HG03139 (cell line): ENCODE data around the gene PTCH2.
"Not testable (repeated sequence)": the region's sequence is repeated elsewhere in the genome, so short reads cannot be mapped to it uniquely, and the experiment has no call there.

Source experiments
- ATAC-seq: cut with Tn5 transposase; IDR thresholded peaks from one replicate; pipeline ENCODE4 v1.9.1; 2021; ENCODE audit not compliant: unreplicated experiment

The PTCH2 gene

DNA sequence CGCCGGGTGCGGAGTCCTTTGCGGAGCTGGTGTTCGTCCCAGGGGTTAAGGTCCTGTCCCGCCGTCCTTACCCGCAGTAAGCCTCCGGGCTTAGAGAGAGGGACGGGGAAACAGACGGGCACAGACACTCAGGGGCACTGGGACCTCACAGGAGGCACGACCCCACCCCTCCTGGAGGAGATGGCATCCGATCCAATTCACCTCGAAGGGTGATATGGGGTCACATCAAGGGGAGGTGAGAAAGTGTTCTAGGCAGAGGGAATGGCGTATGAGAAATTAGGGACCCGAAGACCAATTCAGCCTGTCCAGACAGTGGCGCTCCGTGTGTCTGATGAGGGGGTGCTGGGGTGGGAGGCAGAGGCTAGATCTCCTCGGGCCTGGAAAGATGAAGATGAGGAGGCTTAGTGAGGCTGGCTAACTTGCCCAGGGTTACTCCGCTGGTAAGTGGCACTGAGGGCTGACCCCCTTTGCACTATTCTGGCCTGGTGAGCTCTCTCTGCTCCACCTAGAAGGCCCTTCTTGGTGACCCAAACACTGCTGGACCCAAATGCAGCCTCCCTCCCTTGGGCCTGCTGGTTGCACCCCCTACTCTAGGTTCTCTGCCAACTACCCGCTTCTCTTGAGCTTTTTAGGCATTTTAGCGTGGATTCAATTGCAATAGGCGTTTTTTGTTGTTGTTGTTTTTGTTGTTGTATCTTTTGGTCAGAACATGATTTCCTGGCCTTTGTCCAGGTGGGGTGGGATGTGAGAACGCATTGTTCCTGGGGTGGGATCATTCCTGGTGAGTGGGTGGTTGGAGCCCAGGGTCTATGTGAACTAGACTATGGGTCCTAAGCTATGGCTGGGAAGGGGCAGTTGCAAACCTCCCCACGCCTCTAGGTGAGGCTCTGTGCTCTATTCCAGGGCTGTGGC, 22.5 kb downstream of the PTCH2 start:
- peak; percentile 1 for ATAC-seq

DNA sequence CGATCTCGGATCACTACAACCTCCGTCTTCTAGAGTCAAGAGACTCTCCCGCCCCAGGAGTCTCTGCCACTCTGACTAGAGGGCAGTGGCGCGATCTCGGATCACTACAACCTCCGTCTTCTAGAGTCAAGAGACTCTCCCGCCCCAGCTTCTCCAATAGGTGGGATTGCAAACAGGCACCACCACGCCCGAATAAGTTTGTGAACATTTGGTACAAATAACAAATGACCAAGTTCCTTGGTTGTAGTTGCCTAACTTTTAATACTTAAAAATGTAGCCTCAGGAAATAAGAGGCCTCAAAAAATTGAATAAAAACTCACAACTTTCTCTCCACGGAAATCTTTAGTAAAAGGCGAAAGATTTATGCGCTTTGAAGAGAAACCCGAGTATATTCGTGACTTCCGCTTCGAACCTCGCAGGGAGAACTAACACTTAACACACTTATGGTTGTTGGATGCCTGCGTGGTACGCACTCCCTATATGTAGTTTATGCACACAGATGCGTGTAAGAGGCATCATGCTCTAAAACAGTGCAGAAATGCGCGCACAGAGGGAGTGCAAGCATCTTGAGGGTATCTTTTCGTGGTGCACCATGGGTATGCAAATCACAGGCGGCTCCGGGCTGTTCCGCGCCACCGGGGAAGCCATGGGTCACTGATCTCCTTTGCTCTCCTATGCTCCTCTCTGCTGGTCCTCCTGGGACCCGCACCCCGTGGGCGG, 23.3 kb downstream of the PTCH2 start:
- peak; percentile 84 for ATAC-seq

DNA sequence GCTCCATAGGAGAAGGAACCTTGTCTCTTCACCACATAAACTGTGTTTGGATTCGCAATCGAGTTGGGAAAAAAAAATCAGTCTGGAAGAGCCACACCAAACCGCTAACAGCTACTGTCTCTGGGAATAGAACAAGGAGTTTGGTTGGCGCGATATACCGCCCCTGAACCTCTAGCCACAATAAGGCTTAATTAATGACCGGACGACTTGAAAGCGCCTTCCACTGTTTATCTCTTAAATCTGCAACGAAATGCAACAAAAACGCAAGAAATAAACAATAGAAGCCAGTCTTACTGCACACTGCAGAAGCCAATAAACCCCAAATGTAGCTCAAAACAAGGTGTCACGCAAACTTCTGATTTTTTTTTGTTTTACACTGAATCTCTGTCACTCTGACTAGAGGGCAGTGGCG, 23.9 kb downstream of the PTCH2 start:
- ATAC-seq, result no peak

DNA sequence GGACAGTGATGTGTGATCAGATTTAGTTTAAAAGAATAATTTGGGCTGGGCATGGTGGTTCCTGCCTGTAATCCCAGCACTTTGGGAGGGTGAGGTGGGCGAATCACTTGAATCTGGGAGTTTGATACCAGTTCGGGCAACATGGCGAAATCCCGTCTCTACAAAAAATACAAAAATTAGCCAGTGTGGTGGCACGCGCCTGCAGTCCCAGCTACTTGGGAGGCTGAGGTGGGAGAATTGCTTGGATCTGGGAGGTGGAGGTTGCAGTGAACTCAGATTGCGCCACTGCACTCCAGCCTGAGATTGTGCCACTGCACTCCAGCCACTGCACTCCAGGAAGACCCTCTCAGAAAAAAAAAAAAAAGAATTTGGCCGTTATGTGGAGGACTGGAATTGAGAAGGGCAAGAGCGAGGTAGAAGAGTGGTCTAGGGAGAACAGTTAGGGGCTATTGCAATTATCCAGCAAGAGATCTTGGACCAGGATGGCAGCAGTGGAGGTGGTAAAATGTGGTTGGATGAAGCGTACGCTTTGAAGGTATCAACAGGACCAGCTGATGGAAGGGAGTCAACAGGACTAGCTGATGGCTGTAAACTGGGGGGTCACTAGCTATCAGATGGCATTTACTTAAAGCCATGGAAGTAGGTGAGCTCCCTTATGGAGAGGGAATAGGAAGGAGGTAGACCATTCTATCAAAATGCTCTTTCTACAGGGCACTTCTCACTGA, 25.1 kb downstream of the PTCH2 start:
- ATAC-seq, result no peak

DNA sequence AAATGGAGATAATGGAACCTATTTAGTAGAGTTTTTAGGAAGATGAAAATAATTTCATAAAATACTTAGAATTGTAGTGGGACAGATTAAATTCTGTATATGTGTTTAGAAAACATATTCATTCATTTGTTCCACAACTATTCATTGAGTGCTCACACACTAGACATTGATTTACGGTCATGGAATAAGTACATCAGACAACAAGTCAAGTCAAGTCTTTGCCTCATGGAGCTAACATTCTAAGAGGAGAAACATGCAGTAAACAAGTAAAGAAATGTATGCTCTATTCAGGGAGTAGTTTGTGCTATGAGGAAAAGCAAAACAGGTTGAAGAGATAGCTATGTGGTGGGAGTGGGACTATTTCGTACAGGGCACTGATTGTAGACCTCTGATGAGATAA, 25.7 kb downstream of the PTCH2 start:
- ATAC-seq, result no peak

DNA sequence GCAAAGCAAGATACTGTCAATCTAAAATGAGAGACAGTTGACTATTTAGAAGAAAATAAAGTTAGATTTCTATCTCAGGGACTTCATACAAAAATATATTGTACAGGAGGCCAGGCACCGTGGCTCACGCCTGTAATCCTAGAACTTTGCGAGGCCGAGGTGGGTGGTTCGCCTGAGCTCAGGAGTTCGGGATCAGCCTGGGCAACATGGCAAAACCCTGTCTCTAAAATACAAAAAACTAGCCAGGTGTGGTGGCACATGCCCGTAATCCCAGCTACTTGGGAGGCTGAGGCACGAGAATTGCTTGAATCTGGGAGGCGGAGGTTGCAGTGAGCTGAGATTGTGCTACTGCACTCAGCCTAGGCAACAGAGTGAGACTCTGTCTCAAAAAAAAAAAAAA, 27.1 kb downstream of the PTCH2 start:
- not testable (repeated sequence) for ATAC-seq

DNA sequence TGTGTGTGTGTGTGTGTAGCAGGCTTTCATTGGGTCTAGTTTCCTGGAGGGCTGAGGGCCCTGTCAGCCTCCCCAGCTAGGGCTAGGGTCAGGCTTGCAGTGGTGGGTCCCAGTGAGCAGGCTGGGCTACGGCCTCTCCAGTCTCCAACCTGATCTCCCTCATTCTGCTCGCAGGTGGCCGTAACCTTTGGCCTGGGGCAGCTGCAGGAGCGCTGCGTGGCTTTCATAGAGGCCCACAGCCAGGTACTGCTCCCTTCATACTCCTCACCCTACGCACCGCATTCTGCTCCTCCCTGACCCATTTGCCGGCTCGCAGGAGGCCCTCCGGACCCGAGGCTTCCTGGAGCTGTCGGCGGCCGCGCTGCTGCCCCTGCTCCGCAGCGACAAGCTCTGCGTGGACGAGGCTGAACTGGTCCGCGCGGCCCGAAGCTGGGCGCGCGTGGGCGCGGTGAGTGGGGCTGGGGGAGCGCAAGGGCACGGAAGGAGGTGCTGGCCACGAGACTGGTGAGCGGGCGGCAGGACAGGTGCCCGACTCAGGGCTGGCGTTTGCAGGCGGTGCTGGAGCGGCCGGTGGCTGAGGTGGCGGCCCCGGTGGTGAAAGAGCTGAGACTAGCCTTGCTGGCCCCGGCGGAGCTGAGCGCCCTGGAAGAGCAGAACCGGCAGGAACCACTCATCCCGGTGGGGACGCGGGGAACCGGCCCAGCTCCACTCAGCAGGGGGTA, 30.1 kb downstream of the PTCH2 start:
- no peak for ATAC-seq

DNA sequence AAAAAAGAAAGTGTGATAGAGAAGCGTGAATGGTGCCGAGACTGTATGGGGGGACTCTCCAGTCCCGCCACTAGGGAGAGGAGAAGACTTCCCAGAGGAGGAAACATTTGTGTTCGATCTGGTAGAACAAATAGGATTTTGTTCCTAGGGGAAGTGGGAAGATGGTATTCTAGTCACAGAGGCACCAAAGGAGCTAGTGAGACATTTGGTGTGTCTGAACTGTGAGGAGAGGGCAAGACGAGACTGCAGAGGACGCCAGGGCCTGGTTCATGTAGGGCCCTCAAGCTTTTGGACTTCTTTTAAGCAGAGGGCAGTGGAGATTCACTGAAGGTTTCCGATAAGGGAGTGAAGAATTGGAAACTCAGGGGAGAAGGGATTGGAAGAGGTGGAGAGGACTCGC, 31.8 kb downstream of the PTCH2 start:
- no peak for ATAC-seq

DNA sequence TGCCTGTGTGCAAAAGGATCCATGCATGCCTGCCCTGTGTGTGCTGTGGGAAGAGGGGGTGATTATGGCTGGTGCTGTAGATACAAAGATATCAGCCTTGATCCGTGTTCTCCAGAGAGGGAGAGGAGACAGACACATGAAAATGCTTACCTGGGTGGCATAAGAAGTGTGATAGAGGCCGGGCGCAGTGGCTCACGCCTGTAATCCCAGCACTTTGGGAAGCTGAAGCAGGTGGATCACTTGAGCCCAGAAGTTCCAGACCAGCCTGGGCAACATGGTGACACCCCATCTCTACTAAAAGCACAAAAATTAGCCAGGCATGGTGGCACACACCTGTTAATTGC, 32.3 kb downstream of the PTCH2 start:
- not testable (repeated sequence) for ATAC-seq

DNA sequence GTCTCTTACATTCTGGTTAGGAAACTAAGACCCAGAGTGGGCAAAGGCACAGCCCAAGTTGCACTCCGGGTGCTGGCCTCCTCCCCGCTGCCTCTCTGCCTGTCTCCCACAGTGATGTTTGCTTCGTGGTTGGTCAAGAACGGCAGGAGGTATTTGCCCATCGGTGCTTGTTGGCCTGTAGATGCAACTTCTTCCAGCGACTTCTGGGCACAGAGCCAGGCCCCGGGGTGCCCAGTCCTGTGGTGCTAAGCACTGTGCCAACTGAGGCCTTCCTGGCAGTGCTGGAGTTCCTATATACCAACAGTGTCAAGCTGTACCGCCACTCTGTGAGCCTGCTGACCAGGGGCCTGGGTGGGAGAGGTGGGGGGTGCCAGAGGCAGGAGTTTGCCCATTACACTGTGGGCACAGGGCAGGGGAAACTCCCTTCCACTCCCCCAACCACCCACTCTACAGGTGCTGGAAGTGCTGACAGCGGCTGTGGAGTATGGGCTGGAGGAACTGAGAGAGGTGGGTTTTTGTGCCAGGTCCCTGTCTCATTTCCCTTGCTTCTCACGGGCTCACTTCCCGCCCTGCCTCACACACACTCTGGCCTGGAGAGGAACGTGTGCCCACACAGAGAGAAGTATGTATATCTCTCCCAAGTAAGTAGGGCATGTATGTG, 32.8 kb downstream of the PTCH2 start:
- ATAC-seq, result no peak

DNA sequence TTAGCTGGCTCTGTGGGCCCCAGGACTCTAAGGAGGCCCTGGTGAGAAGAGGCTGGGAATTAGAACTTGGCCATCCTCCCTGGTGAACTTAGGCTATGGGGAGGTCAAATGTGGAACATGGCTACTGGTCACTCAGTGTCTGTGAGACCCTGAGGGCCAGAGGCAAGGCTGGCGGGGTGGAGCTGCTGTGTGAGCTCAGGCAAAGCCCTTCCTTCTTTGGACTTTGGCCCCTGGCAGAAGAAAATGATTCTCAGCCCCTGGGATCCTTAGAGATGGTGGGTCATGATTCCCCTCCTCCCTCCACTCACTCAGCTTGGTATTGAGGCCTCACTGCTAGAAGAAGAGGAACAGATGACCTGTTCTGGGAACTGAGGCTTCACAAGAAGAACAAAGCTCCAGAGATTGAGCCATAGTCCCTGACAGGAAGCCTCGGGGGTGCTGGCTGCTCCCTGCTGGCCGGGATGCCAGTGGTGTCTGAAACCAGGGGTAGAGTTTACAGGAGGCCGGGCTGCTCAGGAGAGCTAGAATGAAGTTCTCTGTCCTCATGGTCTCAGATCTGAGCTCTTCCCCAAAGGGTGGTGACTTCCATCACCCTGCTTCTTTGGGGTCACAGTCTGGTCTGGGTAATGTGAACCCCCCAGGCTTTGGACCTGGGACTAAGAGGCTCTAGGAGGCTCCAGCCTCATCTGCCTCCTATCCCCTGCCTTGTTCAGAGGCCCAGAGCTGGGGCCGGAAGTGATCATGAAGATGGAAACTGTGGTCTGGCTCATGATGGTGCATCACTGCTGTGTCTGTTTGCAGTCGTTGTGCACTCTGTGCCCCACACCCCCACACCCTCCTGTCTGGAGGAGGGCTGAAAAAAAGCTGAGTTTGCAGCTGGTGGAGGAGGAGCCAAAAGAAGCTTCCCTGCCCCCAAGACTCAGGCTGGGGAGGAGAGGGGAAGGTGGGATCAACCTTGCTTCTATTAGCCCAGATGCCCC, 33.8 kb downstream of the PTCH2 start:
- ATAC-seq, result peak; percentile 38

DNA sequence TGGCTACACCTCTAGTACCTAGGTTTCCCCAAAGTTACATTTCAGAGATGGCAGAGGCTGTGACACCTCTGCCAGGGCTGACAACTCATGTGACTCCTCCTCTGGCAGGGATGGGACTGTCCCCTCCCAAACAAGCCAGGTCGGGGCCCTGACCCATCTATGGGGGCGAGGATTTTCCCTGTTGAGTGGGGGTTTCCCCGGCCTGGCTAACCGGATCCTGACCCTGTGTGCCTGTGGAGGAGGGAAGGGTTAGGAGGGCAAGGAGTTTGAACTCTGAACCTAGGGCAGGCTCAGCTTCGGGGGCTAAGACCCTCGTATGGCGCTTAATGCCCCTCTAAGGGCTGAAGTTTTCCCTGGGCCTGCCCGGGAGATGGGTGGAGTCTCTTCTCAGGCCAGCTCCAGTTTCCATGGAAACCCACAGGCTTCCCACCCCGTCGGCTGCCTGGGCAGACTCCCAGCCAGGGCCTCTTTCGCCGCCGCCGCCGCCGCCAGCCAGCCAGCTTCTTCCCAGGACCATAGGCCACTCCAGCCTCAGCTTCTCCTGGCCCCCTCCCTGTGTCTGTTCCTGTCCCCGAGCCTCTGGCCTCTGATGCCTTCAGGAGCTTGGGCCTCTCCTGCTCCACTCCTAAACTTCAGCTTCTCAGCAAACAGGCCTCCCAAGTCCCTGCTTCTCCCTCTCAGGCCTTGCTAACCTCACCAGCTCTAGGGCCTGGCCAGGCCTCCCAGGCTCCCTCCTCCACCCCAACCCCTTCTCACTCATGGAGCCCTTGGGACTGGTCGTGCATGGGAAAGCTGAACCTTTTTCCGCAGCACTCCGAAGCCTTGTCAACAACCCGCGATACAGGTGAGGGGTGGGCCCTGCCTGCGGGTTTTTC, 34.8 kb downstream of the PTCH2 start, which contains the start of gene BTBD19:
TSS of gene BTBD19 (plus strand) at position 461 of the 875 bp plus-strand sequence. CDS start at position 759, 298 bp downstream.
- ATAC-seq, result no peak

DNA sequence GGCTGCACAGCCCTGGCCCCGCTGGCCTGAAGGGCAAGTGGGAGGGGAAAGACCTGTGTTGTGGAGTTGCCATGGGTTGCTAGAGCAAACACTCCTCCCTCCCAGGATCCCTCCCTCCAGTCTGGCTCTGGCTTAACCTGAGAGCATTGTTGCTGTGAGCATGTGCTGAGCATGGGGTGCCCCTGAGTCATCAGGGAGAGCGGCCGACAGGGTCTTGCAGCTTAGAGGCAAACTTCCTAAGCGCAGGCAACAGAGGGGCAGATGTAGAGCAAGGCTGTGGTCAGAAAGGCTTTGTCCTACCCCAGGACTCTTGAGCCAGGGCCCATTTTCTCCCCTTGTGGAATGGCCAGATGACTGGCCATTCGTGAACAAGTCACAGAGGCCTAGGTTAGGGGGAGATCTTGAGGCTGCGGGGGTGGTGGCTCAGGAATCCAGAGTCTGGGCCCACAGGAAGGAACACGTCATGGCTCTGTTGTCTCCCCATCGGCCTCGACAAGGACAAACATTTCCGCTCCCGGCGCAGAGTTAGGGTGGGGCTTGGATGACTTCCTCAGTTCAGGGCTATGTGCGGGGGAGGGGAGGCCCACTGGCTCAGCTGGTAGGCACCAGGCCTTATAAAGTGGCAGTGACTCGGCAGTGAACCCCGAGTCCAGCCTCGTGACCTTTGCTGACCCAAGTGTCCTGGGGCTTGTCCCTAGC, 35.5 kb downstream of the PTCH2 start:
- ATAC-seq, result no peak

DNA sequence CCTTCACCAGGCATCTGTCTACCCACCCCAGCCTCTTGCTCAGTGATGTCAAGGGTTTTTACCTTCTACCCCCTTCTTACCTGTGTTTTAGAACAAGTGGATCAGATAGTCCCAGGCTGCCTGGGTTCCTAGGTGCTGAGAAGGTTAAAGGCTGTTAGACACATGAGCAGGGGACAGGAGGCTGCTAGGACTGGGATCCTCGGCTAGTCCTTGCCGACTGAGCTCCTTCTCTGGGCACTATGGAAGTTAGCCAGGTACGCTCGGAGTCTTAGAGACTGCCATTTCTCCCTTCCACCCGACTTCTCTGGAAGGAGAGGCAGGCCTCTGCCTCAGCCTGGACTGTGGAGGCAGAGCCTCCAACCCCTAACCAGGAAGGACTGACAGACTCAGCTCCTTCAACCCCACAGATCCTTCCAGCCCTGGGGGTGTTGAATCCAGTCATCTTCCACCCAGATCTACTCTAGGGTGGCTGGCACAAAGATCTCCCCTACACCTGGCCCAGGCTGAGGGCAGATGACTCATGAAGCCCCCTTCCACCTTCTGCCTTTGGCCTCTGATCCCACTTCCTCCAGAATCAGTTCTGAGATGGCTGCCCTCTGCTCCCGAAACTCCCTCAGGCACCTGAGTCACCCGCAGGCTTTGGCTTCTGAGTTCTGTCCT, 36.2 kb downstream of the PTCH2 start, which contains the start of gene DYNLT4:
TSS of gene DYNLT4 (minus strand) at position 648 of the 660 bp plus-strand sequence. CDS start 683 bp downstream, outside the sequence.
- no peak for ATAC-seq

DNA sequence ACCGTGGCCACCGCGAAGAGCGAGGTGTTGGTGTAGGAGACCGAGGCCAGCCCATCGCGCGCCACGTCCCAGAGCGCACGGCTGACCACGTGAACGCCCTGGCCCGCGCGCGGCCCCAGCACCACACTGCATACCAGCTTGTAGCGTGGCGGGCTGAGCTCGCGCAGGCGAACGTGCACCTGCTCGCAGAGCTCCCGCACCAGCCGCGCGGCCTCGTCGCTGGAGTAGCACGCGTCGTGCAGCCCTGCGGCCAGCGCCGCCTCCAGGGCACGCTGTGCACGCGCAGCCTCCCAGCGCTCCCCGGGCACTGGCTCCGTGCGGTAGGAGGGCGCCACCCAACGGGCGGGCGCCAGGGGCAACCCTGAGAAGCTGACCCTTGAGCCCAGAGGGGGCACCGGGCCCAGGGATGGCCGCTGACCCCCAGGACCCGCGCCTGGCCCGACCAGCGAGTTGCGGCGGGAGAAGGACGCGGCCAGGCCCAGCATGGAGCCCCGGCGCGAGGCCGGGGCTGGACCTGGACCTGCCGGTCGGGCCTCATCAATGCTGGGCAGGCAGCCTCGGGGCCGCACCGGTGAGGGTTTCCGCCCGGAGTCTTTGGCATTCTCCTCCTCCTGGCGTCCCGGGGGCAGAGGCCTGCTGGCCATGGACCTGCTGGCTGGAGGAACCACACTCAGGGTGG, 36.9 kb downstream of the PTCH2 start:
- ATAC-seq, result no peak

DNA sequence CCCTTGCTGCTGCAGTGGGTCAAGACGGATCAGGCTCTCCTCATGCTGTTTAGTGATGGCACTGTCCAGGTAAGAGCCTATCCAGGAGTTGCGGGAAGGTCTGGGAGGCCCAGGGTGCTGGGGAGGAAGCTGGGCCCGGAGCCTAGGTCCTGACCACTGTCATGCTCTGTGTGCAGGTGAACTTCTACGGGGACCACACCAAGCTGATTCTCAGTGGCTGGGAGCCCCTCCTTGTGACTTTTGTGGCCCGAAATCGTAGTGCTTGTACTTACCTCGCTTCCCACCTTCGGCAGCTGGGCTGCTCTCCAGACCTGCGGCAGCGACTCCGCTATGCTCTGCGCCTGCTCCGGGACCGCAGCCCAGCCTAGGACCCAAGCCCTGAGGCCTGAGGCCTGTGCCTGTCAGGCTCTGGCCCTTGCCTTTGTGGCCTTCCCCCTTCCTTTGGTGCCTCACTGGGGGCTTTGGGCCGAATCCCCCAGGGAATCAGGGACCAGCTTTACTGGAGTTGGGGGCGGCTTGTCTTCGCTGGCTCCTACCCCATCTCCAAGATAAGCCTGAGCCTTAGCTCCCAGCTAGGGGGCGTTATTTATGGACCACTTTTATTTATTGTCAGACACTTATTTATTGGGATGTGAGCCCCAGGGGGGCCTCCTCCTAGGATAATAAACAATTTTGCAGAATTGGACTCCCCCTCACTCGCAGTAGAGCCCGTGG, 37.6 kb downstream of the PTCH2 start:
- ATAC-seq, result no peak
